Measurements from ENCODE around the gene RNASE8.
A peak's percentile ranks its signal among the peaks of the same experiment; 100 is the strongest.

The RNASE8 gene

DNA sequence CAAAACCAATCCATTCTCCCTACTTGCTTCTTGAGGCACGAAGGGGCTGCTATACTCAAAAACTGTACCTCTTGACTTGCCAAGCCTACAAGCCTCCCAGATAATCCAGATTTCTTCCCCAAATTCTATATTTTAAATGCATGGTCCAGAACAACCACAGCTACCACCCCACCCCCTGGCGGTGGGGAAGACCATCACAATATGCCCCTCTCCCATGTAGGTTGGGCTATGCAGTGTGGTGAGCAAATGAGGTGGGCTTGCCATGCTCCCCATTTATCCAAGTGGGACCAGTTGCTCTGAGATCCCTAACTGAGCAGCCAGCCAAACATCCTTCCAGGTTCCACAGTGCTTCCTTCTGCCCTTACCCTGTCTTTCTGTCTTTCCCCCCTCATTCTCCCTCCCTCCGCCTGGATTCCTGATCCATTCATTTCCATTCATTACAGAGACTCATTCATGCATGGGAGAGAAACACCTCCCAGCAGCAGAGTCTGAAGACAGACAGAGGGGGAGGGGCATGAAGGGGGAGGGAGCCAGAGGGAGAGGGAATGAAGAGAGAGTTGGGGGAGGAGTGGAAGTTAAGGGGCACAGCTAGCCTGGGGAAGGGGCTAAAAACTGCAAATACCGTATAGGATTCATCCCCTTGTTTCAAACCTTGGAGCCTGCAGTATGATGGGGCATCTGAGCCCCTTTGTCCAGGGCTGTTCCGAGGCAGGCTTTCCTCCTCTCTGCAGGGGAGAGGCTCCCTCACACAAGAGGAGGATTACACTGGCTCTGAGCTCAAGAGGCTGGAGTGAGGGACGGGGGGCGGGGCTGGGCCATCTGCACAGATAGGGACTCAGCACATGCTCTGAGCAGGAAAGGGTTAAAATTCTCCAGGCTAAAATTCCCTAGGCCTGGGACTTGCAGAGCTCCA is 36.4 kb downstream of the RNASE8 start:
- DNase-seq: no peak

DNA sequence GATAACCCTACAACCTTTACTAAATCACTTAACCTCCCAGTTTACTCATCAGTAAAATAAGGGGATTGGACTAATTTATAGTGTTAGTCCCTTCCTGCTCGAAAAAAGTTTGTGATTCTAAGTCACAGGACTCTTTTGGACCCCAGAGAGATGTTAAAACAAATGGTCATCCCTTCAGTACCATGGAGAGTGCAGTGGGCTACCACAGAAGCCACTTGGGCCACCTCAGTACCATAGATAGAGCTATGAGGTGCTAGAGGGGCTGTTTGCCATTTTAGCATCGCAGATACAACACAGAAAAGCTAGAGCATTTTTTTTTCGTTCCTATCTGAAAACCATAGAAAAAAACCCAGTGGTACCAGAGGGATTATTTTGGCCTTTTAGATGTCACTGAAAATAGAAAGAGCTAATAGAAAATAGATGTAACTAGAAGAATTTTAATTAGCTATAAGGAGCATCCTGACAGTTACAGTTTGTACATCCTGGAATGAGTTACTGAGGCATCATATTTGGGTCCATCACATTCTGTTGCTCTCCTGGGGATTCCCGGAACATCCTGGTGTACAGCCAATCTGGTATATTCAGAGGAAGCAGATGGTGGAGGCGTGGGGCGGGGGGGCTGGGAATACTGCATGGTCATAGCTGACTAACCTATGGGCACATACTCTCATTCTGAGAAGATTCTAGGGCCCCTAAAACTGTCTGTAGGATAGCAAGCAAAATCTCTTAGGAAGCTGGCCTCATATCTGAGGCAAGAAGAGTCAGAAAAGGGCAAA is 38.0 kb downstream of the RNASE8 start:
- DNase-seq: no peak

DNA sequence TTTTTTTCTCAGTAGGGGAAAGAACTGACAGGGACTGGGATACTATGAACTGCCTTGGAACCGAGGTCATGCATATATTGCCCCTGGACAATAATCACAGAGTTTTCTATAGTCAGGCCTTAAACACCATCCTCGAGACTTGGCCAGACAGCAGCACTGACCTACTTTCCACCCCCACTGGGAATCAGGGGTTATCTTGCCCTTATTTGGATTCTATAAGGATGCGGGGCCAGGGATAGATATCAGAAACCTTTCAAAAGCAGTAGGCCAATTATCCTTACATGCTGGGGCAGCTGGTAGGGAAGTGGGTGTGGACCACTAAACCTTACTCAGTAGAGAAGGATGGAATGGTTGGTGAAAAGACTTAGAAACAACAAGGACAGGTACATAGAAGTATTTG is 38.8 kb downstream of the RNASE8 start:
- DNase-seq: no peak

DNA sequence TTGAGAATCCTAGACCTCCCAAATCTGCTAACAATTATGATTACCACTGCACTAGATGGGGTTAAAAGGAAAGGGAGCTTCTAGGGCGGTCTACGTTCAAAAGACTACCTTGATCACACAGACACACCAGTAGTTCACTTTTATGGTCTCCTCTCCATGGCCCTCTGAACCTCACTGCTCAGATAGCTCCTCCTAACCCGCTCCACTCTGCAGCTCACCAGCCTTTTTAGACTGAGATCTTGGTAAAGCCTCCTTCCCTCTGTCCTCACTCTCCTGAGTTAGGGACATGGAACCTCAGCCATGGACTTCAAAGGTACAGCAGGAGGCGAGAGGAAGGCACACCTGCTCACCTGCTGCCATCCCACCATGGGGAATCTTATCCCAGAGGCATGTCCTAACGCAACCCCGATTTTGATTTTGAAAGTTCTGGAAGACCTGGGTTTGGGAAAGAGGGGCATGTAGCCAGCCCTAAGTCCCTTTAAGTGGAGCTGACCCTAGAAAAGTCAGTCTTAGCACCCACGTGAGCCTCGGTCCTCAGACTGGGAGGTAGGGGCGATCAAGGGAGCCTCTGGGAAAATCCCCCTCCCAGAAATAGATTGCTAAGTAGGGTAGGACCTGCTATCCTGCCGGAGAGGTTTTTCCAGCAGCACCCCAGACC is 39.5 kb downstream of the RNASE8 start:
- no peak for DNase-seq

DNA sequence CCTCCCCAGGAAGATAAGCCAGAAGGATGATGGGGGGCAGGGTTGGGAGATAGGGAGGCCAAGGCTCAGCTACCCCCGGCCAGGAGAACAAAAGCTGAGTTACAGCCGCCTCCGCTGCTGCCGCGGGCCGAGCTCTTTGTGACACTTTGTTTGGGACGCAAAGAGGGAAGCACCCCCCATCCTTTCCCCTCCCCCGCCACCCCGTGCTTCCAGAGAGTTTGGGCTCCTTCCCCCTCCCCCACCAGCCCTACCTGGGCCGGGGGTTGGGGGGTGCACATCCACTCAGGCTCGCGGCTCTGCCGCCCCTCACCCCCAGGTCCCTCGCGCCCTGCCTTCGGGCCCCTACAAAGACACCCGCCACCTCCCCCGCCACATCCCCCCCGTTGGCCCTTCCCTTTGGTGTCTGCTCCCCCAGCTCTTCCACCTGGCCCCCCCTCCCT is 40.0 kb downstream of the RNASE8 start:
- DNase-seq: no peak

DNA sequence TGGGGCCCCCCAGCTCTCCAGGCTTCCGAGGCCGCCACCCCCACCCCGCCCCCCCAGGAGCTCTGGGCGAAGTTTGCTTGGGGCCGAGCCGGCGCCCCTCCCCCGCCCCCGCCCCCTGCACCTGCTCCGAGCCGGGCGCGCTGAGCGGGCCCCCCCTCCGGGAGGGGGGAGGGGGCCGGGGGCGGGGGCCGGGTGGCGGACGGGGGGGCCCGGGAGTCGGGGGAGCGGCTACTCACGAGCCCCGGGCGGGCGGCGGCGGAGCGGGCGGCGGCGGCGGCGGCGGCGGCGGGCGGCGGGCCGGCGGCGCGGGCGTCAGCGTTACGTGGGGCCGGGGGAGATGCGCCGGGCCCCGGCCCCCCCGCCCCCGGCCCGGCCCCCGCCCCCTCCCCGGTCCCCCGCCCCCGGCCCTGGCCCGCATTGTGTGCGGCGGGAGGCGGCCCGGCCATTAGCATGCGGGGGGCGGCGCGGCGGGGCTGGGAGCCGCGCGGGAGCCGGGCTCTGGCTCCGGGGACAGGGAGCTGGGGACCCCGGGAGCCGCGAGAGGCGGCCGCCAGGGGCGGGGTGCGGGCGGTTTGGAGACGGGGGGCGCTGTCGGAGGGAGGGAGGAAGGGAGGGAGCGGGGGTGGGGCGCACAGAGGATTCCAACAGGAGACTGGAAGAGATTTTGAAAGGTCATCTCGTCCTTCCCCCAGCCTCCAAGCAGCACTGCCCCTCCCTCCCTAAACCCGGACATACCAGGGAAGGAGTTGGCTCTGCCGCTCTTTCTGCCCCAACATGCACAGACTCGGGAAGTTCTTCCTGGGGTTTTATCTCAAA is 40.7 kb downstream of the RNASE8 start, which contains the start of gene ZNF219:
Gene ZNF219, minus strand, starts transcription at position 580 of the 816 bp plus-strand sequence. CDS start 5,064 bp downstream, outside the sequence.
- DNase-seq: peak in 1 of 5 donors; percentile 60

DNA sequence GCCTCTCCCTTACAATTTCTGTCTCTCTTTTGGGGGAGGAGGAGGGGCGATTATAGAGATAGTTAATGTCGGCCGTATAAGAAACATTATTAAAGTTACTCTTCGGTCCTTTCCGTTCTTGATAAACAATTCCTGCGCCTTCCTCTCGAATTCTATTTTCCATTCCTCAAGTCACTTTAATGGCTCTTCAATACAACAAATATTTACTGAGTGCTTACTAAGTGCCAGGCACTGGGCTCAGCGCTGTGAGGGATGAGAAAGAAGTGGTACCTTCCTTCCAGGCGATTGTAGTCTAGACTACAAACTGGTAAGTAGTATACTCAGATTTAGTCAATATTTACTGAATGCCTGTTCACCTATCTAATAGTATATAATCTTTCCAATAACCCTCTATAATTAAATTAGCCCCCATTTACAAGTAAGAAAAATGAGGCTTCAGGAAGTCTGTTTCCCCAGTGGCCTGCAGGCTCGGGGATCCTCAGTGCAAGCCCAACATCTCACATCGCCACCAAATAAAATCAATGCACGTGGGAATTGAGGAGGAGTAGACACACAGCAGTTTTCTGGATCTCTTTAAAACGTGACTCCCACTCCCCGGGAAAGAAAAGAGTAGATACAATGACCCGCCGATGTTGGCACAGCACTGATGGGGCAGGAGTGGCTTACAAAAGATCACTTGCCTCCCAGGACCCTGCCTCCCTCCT is 41.4 kb downstream of the RNASE8 start:
- no peak for DNase-seq

DNA sequence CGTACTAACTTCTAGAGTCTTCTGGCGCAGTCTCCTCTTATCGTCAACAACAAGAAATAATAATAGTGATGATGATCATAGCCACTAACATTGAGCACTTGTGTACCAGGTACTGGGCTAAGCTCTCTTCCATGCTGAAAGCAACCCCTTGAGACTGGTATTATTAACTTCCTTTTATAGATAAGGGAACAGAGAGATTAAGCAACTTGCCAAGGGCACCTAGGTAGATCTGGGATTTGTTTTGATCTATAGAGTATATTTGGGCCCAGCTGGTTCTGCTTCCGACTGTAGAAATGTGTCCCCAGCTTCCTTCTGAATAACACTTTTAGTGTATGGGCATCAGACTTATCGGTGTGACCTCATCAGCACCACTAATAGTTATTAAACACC is 42.0 kb downstream of the RNASE8 start:
- no peak for DNase-seq

DNA sequence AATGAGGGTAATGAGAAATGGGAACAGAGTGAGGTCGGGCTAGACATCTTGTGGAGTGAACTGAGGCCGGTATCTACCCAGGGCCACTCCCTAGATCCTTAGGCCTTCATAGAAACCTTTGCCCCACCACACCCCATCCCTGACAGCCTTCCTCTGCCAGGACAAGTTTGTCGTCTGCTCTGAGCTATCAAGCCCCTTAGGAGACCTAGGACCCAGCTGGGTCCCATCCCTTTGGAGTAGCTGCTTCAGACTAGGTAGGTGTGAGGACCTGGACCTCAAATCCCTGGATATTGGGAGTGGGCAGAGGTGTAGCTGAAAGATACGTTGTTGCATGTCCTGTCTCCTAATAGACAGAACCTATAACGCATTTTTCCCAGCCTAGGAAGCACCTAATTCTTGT is 43.3 kb downstream of the RNASE8 start, which contains the start of gene TMEM253:
Gene TMEM253, plus strand, starts transcription at position 136 of the 400 bp plus-strand sequence. CDS start 278 bp downstream, outside the sequence.
- no peak for DNase-seq

DNA sequence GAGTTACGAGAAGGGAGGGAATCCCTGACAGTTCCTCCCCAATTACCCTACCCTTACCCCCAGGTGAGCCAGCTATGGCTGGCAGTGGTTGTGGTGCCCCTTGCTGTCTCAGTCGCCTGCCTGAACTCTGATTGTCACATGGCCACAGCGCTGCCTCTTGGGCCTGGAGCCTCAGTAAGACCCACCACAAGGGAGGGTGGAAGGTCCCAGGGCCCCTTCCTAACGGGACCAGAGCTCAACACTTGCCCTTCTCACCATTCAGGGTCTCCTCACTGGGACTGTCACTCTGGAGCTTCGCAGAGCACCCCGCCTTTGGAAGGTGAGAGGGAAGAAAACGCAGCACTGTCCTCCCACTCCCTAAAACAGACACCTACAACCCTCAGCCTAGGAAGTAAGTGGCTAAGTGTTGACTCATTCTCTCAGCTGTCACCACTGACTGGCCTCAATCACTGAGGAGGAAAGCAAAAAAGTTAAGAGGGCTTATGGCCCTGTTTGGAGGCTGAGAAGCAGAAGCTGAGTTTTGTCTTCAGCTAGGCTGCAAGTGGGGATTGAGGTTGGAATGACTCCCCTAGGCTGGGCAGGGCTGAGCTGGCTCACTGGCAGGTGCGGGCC is 44.3 kb downstream of the RNASE8 start:
- no peak for DNase-seq

DNA sequence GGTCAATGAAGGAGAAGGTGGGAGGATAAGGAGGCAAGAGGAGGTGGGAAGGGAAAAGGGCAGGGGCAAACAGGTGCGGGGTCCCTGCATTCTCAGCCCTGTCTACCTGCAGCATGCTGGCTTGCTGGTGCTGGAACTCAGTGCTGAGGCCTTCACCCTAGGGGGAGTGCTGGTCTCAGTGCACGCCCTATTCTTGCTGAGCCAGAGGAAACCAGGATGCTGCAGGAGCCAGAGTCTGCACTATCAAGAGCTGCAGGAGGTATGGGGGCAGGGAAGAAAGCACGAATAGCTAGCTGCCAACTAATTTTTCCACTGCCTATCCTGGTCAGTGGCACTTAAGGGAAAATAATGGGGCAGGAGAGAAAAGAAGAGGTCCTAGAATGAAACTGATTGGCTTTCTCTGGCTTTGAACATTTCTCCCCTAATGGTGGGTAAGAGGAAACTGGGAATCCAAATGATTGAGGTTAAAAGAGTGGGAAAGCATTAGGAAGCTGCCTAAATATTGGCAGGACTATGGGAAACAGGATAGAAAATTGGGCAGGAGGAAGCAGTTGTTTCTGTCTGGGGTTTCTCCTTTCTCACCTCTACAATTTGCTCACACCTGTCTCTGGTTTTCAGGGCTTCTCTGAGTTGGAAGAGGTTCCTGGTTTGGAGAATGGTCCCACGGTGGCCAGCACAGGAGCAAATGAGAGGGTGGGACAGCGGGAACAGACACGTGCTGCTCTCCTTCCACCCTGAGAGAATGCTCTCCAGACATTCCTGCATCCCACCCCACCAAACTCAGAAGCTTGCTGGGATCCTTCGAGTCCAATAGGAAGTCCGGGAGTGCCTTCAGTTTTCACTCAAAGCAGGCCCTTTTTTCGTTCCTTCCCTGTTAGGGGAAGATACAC is 45.1 kb downstream of the RNASE8 start:
- no peak for DNase-seq

DNA sequence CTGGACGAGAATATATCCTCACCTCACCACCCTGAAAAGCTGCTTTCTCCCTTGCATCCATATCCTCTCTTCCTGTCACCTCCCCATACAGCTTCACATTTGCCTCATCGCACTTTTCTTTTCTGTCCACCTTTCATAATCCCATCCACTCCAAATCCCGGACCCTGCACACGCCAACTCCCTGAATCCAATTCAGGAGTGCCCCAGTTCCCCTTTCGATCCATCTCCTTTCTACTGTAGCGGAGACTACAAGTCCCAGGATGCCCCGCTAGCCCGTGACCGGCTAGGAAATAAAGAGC is 45.7 kb downstream of the RNASE8 start:
- no peak for DNase-seq

DNA sequence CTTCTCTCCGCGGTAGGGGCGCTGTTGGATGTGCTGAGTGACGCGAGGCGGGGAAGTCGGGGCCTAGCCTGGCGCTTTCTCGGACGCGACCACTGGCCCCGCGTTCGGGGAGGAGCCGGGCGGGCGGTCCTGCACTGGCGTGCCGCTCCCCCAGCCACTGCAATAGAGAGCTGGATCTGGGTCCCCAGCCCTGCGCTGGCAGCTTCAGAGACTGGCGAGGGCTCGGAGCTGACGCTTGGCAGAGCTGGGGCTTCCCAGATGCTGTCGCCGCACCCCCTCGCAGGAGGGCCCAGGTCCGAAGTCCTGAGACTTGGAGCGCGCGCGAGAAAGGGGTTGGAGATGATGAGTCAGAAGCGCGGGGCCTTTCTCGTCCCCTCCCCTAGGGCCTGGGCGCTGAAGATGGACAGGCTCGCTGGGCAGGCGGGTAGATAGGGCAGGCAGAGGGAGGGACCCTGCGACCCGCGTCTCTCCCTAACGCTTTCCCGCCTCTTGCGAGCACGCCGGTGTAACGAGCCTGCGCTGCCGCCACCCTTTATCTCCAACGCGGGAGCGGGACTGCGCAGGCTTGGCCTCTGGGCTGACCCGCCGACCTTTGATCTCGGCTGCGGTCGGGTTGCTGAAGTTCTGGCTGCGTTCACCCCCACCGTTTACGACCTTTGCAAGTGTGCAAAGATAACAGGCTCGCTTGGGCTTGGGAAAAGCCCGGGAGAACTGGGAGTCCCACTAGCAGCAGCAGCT is 46.3 kb downstream of the RNASE8 start:
- peak; percentile 78 to 96 (median 88) for DNase-seq

DNA sequence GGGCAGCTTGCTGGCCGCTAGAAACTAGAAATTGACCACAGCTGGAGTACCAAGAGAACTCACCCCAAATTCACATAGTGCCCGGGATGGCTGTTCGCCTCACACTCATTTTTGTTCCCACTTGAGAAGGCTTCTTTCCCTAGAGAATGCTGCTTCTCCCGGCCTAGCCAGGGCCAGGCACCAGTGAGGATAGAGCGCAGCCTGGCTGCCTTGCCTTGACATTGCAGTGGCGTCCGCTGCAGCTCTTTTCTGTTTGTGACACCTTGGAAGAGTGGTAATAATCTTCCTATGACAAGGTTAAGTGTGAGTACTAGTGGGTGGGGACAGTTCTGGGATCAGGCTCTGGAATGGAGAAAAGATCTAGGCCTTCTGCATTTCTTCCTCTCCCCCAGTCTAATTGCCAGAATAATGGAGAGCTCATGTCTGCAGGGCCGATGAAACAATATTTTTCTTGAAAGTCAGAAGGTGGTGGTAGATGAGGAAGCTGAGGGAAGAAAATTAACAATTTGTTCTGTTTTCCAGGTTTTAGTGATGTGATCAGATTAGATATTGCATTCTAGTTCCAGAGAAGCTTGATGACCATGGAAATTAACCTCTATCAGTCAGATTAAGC is 46.9 kb downstream of the RNASE8 start:
- peak in 4 of 5 donors; percentile 50 to 64 (median 56) for DNase-seq

DNA sequence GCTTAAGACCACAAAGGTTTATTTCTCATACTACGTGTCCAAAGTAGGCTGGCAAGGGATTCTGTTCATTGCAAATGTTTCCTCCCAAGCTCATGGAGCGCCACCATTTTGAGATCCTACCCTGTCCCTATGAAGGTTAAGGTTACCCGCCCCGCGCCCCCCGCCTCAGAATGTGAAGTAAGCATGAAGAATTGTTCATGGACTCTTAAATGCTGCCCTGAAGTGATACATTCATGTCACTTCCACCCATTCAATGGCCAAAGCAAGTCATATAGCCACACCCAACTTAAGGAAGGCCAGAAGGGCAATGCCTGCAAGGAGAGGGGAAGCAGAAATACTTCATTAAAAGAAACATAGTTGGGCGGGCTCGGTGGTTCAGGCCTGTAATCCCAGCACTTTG is 47.5 kb downstream of the RNASE8 start:
- no peak for DNase-seq

DNA sequence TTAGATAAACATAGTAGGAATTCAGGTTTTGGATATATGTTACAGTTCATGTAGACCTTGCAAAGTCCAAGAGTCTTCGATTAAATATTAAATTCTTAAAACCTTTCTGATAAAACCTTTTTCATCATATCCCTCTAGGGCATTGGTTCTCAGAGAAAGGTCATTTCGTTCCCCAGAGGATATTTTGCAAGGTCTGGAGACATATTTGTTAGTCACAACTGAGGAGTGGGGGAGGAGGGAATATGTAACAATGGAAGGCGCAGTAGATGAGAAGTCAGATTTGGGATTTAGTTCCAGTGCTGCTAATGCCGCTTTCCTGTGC is 48.5 kb downstream of the RNASE8 start:
- no peak for DNase-seq

DNA sequence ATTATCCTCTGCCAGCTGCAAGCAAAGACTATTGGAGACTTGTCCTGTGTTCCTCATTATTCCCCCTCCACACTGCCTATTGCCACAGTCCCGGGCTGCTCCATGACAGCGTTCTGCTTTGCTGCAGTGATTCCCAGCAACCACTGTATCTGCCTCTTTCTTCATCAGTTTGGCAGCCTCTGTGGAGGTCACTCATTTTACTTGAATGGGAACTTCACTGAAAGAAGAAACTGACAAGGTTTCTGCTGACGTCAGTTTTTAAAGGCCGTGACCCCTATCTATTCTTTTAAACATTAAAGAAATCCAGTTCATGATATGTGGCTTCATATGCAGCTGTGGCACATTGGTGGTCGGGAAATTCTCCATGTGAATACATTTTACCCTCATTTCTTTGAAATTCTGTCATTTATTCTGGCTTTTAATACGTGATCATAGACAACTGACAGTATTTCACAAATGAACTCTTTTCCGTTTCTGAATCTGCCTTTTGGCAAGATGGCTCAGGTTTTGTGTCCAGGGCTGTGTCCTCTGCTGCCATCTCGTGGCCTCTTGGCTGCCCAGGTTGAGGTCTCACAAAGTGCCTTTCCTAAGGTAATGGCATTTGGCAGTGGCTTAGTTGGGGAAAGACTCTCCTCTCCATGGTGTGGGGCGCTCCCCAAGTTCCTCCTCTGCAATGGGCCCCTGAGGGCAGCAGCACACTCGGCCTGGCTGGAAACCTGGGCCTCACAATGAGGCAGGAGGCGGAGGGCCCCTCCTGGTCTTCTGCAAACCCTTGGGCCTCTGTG is 49.1 kb downstream of the RNASE8 start:
- DNase-seq: peak; percentile 44 to 70 (median 61)

DNA sequence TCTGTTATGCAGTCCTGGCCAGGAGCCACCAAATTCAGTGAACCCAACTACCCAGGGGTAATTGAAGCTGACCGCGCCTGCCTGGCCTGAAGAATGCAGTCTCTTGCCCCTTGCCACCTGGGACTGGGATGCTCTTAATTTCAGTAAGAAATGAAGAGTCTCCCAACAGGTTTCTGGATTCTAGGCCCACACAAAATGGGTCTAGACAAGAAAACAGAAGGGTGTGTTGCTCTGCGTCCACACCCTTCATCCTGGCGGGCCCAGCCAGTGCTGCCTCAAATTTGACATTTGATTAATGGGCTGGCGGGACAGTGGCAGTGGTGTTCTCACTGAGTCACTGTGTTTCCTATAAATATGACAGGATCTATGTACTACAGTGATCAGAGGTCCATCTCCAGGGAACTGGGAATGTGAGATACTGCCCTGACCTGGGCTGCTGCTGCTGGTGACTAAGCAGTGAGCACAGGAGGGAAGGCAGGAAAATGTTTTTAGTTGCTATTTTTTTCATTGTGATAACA is 49.7 kb downstream of the RNASE8 start:
- DNase-seq: no peak
